Stimulated activated naive B cell treated with anti-CD40 and anti-IgM and Interleukin-4, amounts not matched to agents 10 μg/mL and 1 μg/mL and 100 μg/mL, for 72 hours (primary cell): ENCODE data around the gene IL1R2.
"Not testable (repeated sequence)": the region's sequence is repeated elsewhere in the genome, so short reads cannot be mapped to it uniquely, and the experiment has no call there.

Experiments used
- ATAC-seq, 2 donors: fragments of 150-1000 bp; cut with Tn5 transposase; replicated peaks; 2 replicates each; pipeline ENCODE4 v1.10.0; 2021; ENCODE audit warnings: moderate library complexity in 1 of 2
- DNase-seq: peaks from one replicate; pipeline ENCODE4 v3.0.0; 2021
- H3K27ac Mint-ChIP-seq: one replicate; pipeline ENCODE4 v1.8.0; 2022; ENCODE audit warnings: mild to moderate bottlenecking, mixed read lengths
- H3K27me3 Mint-ChIP-seq, 2 donors: one replicate each; pipeline ENCODE4 v1.8.0; 2022; ENCODE audit warnings: mixed read lengths in 2 of 2
- H3K36me3 Mint-ChIP-seq, 2 donors: one replicate each; pipeline ENCODE4 v1.8.0; 2022; ENCODE audit warnings: mixed read lengths in 2 of 2, mild to moderate bottlenecking in 1 of 2
- H3K4me1 Mint-ChIP-seq, 2 donors: one replicate each; pipeline ENCODE4 v1.8.0; 2022; ENCODE audit warnings: mixed read lengths in 2 of 2, mild to moderate bottlenecking in 1 of 2
- H3K4me3 Mint-ChIP-seq, 2 donors: one replicate each; pipeline ENCODE4 v1.8.0; 2022; ENCODE audit warnings: mild to moderate bottlenecking in 2 of 2, mixed read lengths in 2 of 2, moderate library complexity in 1 of 2
- H3K9me3 Mint-ChIP-seq, 2 donors: one replicate each; pipeline ENCODE4 v1.8.0; 2022; ENCODE audit warnings: mixed read lengths in 2 of 2, mild to moderate bottlenecking in 1 of 2

Gene IL1R2

DNA sequence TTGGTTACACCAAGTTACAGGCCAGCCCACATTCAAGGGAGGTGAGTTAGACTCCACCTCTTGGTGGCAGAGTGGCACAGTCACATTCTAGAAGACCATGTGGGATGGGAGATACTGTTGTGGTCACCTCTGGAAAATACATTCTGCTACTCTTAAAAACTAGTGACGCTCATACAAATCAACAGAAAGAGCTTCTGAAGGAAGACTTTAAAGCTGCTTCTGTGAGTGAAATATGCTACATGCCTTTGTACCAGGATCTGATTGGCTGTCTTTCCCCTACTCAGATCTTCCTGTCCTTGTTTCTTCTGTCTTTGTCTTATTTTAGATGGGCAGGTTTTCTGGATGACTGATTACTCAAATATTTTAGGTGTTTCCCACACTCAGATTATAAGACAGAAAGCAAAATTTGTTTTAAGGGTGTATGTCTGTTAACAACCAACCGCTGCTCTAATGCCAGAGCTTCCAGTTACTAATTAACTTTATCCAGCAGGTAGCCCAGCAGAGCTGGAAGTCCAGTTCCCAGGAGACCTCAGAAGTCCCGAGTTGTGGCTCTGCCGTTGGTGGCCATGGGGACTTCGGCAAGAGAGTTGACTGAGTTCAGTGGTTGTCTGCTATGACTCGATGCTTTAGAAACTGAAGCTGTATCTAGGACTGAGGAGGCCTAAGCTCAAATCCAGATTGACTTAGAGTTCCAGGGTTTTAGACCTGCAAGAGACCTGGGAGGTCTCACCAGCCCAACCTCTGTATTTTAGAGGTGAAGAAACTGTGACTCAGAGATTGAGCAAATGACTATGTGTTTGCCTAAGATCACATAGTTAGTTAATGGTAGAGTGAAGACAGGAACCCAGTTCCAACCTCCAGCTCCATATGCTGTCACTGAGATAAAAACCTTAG is 7.4 kb downstream of the IL1R2 start:
- H3K27ac Mint-ChIP-seq: no peak overlapping the region
- H3K27me3 Mint-ChIP-seq: peaks cover 5 to 11% of the 10 kb centered on the region in 2 donors
- ATAC-seq: peak; percentile 54 to 70
- H3K9me3 Mint-ChIP-seq: no peaks in the 10 kb centered on the region
- no peak for DNase-seq
- H3K4me1 Mint-ChIP-seq: peaks cover 0 to 1% of the 10 kb centered on the region in 2 donors
- no peak overlapping the region for H3K4me3 Mint-ChIP-seq
- no peaks in the 10 kb centered on the region for H3K36me3 Mint-ChIP-seq

DNA sequence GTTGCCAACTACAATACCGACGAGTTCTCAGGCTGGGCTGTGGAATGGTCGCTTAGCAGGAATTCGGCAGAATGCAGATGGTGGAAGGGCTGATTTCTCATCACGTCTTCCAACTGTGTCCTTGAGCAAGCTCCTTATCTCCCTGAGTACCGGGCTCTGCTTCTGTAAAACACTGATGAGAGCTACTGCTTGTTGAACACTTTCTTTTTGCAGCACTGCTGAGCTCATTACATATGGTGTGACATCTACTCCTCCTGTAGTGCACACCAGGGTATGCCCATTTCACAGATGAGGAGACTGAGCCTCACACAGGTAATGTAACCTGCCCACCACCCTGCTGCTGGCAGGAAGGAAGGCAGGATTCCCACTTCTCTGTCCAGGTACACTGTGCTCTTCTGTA is 8.3 kb downstream of the IL1R2 start:
- no peak for ATAC-seq
- H3K27ac Mint-ChIP-seq: no peak overlapping the region
- DNase-seq: no peak
- H3K27me3 Mint-ChIP-seq: peaks cover 5% of the 10 kb centered on the region in 2 donors
- H3K4me3 Mint-ChIP-seq: no peak overlapping the region
- no peaks in the 10 kb centered on the region for H3K36me3 Mint-ChIP-seq
- no peaks in the 10 kb centered on the region for H3K9me3 Mint-ChIP-seq
- peaks cover 0 to 1% of the 10 kb centered on the region in 2 donors for H3K4me1 Mint-ChIP-seq

DNA sequence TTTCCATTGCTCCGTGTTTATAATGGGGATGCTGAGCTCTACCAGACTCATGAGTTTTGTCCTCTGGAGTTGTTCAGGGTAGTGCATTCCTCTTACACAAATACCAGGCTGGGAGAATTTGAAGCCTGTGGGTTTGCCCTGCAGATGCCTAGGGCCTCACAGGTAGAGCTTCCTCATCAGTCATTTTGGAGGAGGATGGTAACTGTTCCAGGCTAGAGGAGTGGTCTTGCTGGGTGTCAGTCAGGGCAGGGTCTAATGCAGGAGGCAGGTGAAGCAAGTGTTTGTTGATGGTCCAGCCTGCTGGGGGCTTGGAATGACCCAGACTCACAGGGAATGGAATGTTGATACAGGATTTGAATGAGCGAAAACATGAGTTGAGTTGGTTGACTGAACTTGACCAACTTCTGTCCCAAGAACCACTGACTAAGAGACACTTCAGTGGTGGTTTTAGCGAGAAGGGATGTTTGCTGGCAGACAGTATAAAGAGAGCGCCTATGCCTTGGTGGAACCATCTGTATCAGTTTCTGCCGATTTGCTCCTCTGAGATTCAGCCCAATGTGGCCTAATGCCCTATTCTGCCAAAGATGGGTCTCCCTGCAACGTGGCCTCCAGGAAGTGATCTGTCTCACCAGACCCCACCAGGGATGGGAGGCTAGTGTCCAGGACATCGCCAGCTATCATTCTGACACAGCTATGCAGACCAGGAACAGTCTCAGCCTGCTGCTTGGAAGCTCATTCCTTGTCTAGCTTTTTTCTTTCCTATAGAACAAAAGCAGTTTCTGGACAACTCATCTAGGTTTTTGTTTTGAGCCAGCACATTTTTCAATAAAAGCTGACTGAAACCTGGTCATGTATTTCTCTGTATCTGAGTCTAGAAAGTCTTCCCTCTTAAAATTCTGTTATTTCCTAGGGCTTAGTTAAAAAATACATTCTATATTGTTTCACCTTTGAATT is 9.3 kb downstream of the IL1R2 start:
- no peaks in the 10 kb centered on the region for H3K9me3 Mint-ChIP-seq
- H3K27me3 Mint-ChIP-seq: peaks cover 0 to 7% of the 10 kb centered on the region in 2 donors
- H3K4me3 Mint-ChIP-seq: no peak overlapping the region
- no peak overlapping the region for H3K27ac Mint-ChIP-seq
- ATAC-seq: no peak
- no peaks in the 10 kb centered on the region for H3K36me3 Mint-ChIP-seq
- no peak for DNase-seq
- H3K4me1 Mint-ChIP-seq: peaks cover 0 to 1% of the 10 kb centered on the region in 2 donors

DNA sequence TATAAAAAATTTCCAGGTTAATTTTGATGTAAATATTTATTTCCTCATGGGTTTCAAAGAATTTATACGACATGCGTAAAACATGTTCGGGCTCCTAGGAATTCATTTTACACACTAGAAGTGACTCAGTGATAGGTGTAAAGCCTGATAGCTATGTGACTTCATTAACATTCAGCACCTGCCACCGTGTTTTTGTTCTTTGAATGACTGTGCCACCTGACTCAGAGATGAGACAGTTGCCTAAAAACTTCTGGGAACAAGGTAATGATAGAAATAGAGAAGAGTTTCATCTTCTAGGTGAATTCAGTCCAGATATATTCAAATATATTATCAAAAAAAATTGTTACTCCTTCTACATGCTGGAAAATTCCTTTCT is 10.0 kb downstream of the IL1R2 start:
- peaks cover 0 to 12% of the 10 kb centered on the region in 2 donors for H3K27me3 Mint-ChIP-seq
- H3K4me3 Mint-ChIP-seq: no peak overlapping the region
- DNase-seq (no peak), ATAC-seq (peak in 1 of 2 donors; percentile 44)
- no peaks in the 10 kb centered on the region for H3K36me3 Mint-ChIP-seq
- H3K9me3 Mint-ChIP-seq: no peaks in the 10 kb centered on the region
- H3K4me1 Mint-ChIP-seq: peaks cover 0 to 2% of the 10 kb centered on the region in 2 donors
- no peak overlapping the region for H3K27ac Mint-ChIP-seq

DNA sequence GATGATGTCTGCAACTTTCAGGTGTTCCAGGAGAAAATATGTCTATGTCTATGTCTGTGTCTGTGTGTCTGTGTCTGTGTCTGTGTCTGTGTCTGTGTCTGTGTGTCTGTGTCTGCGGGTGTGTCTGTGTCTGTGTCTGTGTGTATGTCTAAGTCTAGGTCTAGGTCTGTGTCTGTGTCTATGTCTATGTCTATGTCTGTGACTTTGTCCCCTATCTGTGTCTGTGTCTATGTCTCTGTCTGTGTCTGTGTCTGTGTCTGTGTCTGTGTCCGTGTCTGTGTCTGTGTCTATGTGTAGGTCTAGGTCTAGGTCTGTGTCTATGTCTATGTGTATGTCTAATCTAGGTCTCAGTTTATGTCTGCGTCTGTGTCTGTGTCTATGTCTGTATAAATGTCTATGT is 10.5 kb downstream of the IL1R2 start:
- H3K27me3 Mint-ChIP-seq: peaks cover 0 to 12% of the 10 kb centered on the region in 2 donors
- H3K4me3 Mint-ChIP-seq: no peak overlapping the region
- H3K4me1 Mint-ChIP-seq: peaks cover 0 to 2% of the 10 kb centered on the region in 2 donors
- no peak overlapping the region for H3K27ac Mint-ChIP-seq
- DNase-seq (no peak), ATAC-seq (no peak)
- H3K9me3 Mint-ChIP-seq: no peaks in the 10 kb centered on the region
- H3K36me3 Mint-ChIP-seq: no peaks in the 10 kb centered on the region

DNA sequence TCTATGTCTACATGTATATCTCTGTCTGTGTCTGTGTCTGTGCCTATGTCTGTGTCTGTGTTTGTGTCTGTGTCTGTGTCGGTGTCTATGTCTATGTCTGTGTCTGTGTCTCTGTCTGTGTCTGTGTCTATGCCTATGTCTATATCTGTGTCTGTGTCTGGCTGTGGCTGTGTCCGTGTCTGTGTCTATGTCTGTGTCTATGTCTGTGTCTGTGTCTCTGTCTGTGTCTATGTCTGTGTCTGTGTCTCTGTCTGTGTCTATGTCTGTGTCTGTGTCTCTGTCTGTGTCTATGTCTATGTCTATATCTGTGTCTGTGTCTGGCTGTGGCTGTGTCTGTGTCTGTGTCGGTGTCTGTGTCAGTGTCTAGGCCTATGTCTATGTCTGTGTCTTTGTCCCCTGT is 11.1 kb downstream of the IL1R2 start:
- H3K36me3 Mint-ChIP-seq, H3K9me3 Mint-ChIP-seq: not testable (repeated sequence)
- H3K27me3 Mint-ChIP-seq: peaks cover 0 to 11% of the 10 kb centered on the region in 2 donors

DNA sequence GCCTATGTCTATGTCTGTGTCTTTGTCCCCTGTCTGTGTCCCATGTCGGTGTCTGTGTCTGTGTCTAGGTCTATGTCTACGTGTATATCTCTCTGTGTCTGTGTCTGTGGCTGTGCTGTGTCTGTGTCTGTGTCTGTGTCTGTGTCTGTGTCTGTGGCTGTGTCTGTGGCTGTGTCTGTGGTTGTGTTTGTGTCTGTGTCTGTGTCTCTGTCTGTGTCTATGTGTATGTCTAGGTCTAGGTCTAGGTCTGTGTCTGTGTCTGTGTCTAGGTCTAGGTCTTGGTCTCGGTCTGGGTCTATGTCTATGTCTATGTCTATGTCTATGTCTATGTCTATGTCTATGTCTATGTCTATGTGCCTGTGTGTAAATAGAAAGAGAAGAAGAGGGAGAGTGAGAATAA is 11.9 kb downstream of the IL1R2 start:
- DNase-seq (no peak), ATAC-seq (no peak)
- Mint-ChIP-seq H3K9me3 (no peaks in the 10 kb centered on the region), H3K4me3 (no peak overlapping the region), H3K27me3 (peaks cover 0 to 12% of the 10 kb centered on the region in 2 donors), H3K4me1 (peaks cover 0 to 2% of the 10 kb centered on the region in 2 donors), H3K36me3 (no peaks in the 10 kb centered on the region), H3K27ac (no peak overlapping the region)

More for the DNA sequence above, 11.1 kb downstream of the IL1R2 start:
- not testable (repeated sequence) for H3K4me3 Mint-ChIP-seq, H3K4me1 Mint-ChIP-seq, DNase-seq, ATAC-seq, H3K27ac Mint-ChIP-seq

DNA sequence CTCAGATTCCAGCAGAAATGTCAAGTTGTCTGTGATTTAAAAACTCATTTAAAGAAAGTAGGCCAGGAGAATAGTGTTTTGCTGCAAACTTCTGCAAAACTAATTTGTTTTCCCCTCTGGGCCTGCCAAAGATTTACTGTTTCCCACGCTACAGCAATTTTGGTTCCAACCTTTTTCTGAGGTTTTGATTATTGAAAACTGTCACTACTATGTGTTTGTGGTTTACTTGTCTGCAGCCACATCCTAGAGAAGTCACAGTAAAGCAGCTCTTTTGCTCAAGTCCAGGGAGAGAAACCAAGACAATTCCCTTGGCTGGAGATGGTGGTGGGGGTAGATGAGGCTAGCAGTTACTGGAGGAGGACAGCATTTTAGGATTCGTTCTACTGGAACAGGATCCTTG is 12.8 kb downstream of the IL1R2 start:
- no peak overlapping the region for H3K27ac Mint-ChIP-seq
- H3K36me3 Mint-ChIP-seq: no peaks in the 10 kb centered on the region
- peaks cover 0 to 1% of the 10 kb centered on the region in 2 donors for H3K4me1 Mint-ChIP-seq
- H3K27me3 Mint-ChIP-seq: peaks cover 0 to 12% of the 10 kb centered on the region in 2 donors
- DNase-seq (no peak), ATAC-seq (no peak)
- H3K9me3 Mint-ChIP-seq: no peaks in the 10 kb centered on the region
- no peak overlapping the region for H3K4me3 Mint-ChIP-seq

DNA sequence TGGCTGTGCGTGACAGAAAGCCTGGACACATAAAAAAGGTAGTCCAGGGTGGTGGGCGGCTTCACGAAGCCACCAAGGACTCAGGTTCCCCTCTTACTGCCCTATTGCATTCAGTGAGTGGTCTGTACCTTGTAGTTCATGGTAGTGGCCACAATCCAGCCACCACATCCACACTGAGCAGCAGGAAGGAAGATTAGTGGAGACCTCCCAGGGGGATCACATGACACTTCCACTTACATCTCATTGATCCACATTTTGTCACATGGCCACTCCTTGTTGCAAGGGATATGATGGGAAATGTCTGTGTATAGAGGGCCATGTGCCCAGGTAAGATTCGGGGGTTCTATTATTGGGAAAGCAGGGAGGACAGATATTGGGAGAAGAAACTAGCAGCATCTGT is 13.7 kb downstream of the IL1R2 start:
- no peak for ATAC-seq
- H3K9me3 Mint-ChIP-seq: no peaks in the 10 kb centered on the region
- peaks cover 1 to 6% of the 10 kb centered on the region in 2 donors for H3K4me1 Mint-ChIP-seq
- peaks cover 0 to 12% of the 10 kb centered on the region in 2 donors for H3K27me3 Mint-ChIP-seq
- H3K27ac Mint-ChIP-seq: no peak overlapping the region
- no peak overlapping the region for H3K4me3 Mint-ChIP-seq
- no peak for DNase-seq
- H3K36me3 Mint-ChIP-seq: no peaks in the 10 kb centered on the region

DNA sequence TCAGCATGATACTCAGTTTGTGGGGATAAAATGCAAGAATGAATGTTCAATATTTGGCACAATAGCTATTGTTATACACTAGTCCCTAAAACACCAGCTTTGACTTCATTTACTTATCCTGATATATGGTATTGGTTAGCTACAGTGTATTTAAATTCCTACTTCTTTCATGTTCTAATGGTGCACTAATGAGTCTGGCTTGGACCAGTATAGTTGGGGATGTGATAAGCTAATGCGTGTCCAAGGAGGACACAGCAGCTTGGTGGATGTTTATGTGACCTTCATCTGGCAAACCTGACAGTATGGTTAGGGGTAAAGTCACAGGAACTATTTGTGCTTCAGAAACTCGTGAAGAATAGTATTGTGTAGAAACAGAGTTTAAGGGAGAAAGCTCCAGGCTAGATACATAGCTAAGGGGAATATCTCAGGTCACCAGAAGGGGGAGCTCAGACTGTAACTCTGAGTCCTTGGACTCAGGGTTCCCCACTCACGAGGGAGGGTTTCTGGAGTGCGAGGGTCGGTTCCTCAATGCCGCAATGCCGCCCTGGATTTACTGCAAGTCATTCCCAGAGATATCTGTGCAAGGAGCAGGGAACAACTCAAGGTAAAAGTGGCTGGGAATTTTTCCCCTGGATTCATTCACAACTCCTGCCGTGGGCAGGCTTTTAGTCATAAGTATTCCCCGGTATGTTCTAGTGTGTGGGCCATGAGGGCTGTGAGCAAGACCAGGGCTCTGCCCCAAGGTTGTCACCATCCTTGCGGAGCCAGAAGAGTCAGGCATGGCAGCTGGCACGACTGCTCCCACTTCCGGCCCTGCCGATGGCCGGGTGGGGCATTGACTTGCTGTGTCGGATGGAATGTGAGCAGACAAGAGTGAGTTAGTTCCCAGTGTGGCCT is 14.5 kb downstream of the IL1R2 start:
- Mint-ChIP-seq H3K9me3 (peaks cover 0 to 1% of the 10 kb centered on the region in 2 donors), H3K4me1 (peaks cover 6 to 14% of the 10 kb centered on the region in 2 donors), H3K4me3 (no peak overlapping the region), H3K27ac (no peak overlapping the region), H3K36me3 (no peaks in the 10 kb centered on the region), H3K27me3 (peaks cover 0 to 12% of the 10 kb centered on the region in 2 donors)
- peak; percentile 79 to 83 for ATAC-seq
- no peak for DNase-seq

DNA sequence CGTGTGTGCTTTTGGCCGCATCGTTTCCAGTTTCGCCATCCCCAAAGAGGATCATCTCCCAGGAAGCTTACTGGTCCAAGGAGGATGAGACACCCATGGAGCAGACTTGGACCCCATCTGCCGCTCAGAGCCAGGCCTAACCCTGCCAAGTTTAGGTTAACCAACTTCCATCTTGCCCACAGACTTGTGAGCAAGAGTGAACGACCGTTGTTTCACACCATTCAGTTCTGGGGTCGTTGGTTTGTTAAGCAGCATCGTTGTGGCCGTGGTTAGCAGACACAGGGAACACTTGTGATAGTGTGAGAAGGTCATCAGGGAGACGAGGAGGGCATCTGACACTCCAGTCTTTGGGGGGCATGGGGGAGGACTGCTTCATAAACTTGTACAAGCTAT is 15.1 kb downstream of the IL1R2 start:
- peaks cover 0 to 12% of the 10 kb centered on the region in 2 donors for H3K27me3 Mint-ChIP-seq
- H3K4me3 Mint-ChIP-seq: no peak overlapping the region
- no peaks in the 10 kb centered on the region for H3K36me3 Mint-ChIP-seq
- H3K27ac Mint-ChIP-seq: no peak overlapping the region
- H3K9me3 Mint-ChIP-seq: peaks cover 0 to 1% of the 10 kb centered on the region in 2 donors
- H3K4me1 Mint-ChIP-seq: peaks cover 7 to 20% of the 10 kb centered on the region in 2 donors
- DNase-seq: no peak
- ATAC-seq: no peak

DNA sequence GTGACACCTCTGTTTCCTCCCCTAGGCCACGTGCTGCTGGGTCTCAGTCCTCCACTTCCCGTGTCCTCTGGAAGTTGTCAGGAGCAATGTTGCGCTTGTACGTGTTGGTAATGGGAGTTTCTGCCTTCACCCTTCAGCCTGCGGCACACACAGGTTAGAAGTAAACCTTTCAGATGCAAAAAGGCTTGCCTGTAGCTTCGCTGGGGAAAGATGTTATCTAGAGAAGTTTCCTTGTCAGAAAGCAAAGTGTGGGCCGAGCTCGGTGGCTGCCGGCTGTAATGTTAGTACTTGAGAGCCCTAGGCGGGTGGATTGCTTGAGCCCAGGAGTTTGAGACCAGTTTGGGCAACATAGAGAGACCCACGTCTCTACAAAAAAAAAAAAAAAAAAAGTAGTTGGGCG is 16.7 kb downstream of the IL1R2 start:
- no peak for DNase-seq
- Mint-ChIP-seq H3K36me3 (peaks cover 0 to 3% of the 10 kb centered on the region in 2 donors), H3K4me3 (no peak overlapping the region), H3K4me1 (peaks cover 10 to 34% of the 10 kb centered on the region in 2 donors), H3K27me3 (peaks cover 0 to 12% of the 10 kb centered on the region in 2 donors), H3K9me3 (peaks cover 0 to 3% of the 10 kb centered on the region in 2 donors), H3K27ac (no peak overlapping the region)
- ATAC-seq: no peak

DNA sequence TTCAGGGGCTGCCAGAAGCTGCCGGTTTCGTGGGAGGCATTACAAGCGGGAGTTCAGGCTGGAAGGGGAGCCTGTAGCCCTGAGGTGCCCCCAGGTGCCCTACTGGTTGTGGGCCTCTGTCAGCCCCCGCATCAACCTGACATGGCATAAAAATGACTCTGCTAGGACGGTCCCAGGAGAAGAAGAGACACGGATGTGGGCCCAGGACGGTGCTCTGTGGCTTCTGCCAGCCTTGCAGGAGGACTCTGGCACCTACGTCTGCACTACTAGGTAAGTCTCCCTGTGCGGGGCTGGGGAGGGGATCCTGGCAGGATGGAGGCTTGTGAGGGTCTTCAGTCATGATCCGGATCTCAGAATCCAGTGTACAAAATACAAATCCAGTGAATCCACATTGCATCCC is 17.8 kb downstream of the IL1R2 start:
- H3K4me1 Mint-ChIP-seq: peaks cover 15 to 43% of the 10 kb centered on the region in 2 donors
- no peak for ATAC-seq
- H3K36me3 Mint-ChIP-seq: peaks cover 0 to 3% of the 10 kb centered on the region in 2 donors
- no peak overlapping the region for H3K4me3 Mint-ChIP-seq
- H3K27me3 Mint-ChIP-seq: peaks cover 0 to 12% of the 10 kb centered on the region in 2 donors
- peaks cover 0 to 6% of the 10 kb centered on the region in 2 donors for H3K9me3 Mint-ChIP-seq
- H3K27ac Mint-ChIP-seq: no peak overlapping the region
- no peak for DNase-seq
